OCI-M2 (cell line): ENCODE data around the gene GLB1L2.

Source experiments
- DNase-seq: peaks from one replicate; lab custom pipeline; 2025; ENCODE audit not compliant: unreplicated experiment; lab: John Stamatoyannopoulos, UW

The GLB1L2 gene

GRCh38 chr11:134365011-134365925 lies 33.5 kb downstream of the GLB1L2 start:
- no peak for DNase-seq

- no peak for DNase-seq
Observed at GRCh38 chr11:134366254-134366653, 34.5 kb downstream of the GLB1L2 start.

GRCh38 chr11:134367781-134368180 lies 36.0 kb downstream of the GLB1L2 start:
- DNase-seq, result no peak

- no peak for DNase-seq
Observed at GRCh38 chr11:134369656-134370525, 38.1 kb downstream of the GLB1L2 start.

- DNase-seq, result no peak
Observed at GRCh38 chr11:134370526-134371435, 39.0 kb downstream of the GLB1L2 start.

- DNase-seq, result no peak
Observed at GRCh38 chr11:134371436-134372185, 39.8 kb downstream of the GLB1L2 start.

- no peak for DNase-seq
Observed at GRCh38 chr11:134372536-134372935, 40.7 kb downstream of the GLB1L2 start.

- DNase-seq, result no peak
Observed at GRCh38 chr11:134372961-134373360, 41.2 kb downstream of the GLB1L2 start.

GRCh38 chr11:134373591-134374052 lies 41.8 kb downstream of the GLB1L2 start:
- no peak for DNase-seq

- no peak for DNase-seq
Observed at GRCh38 chr11:134374171-134374570, 42.4 kb downstream of the GLB1L2 start.

- DNase-seq, result no peak
Observed at GRCh38 chr11:134374891-134375550, 43.2 kb downstream of the GLB1L2 start.

- no peak for DNase-seq
Observed at GRCh38 chr11:134376150-134376921, 44.5 kb downstream of the GLB1L2 start.

GRCh38 chr11:134377876-134378275 lies 46.1 kb downstream of the GLB1L2 start:
- DNase-seq, result no peak

- DNase-seq, result no peak
Observed at GRCh38 chr11:134379241-134379640, 47.5 kb downstream of the GLB1L2 start.

GRCh38 chr11:134380229-134380628 lies 48.4 kb downstream of the GLB1L2 start:
- no peak for DNase-seq

- no peak for DNase-seq
Observed at GRCh38 chr11:134380785-134381184, 49.0 kb downstream of the GLB1L2 start.

GRCh38 chr11:134382257-134382656 lies 50.5 kb downstream of the GLB1L2 start:
- no peak for DNase-seq

- no peak for DNase-seq
Observed at GRCh38 chr11:134382830-134383229, 51.0 kb downstream of the GLB1L2 start.
